ENCODE data around the gene CAPN11. TPM values are rescaled to one million over a fixed set of nuclear protein-coding genes. Genes with fewer than 3 reads are reported as not detected.
"Not testable (repeated sequence)": the region's sequence is repeated elsewhere in the genome, so short reads cannot be mapped to it uniquely, and the experiment has no call there.

The CAPN11 gene
- total RNA-seq, 2 donors from 2014 or later, result 0.16 to 0.44 TPM

DNA sequence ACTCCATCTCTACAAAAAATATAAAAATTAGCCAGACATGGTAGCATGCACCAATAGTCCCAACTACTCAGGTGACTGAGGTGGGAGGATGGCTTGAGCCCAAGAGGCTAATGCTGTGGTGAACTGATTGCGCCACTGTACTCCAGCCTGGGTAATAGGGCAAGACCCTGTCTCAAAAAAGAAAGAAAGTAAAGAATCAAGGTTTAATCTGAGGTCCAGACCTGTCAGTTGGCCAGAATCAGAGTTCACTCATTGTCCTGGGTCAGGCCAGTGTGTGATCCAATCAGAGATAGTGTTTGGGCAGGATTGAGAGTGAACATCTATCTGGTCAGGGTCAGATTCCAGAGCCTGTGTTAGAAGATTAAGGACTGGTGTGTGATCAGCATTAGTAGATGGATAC, 15.8 kb upstream of the CAPN11 start:
- Histone ChIP-seq H3K4me1 (no peaks in the 10 kb centered on the region), H3K27ac (no peak overlapping the region), H3K36me3 (peaks cover 50% of the 10 kb centered on the region), H3K4me3 (no peak overlapping the region), H3K9me3 (no peaks in the 10 kb centered on the region), H3K27me3 (no peaks in the 10 kb centered on the region)
- DNase-seq (ENCODE audit: low spot score), result no peak
- TF ChIP-seq, protein P1, sequence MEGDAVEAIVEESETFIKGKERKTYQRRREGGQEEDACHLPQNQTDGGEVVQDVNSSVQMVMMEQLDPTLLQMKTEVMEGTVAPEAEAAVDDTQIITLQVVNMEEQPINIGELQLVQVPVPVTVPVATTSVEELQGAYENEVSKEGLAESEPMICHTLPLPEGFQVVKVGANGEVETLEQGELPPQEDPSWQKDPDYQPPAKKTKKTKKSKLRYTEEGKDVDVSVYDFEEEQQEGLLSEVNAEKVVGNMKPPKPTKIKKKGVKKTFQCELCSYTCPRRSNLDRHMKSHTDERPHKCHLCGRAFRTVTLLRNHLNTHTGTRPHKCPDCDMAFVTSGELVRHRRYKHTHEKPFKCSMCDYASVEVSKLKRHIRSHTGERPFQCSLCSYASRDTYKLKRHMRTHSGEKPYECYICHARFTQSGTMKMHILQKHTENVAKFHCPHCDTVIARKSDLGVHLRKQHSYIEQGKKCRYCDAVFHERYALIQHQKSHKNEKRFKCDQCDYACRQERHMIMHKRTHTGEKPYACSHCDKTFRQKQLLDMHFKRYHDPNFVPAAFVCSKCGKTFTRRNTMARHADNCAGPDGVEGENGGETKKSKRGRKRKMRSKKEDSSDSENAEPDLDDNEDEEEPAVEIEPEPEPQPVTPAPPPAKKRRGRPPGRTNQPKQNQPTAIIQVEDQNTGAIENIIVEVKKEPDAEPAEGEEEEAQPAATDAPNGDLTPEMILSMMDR (IDR thresholded peaks at IDR 0.05), result no peak

DNA sequence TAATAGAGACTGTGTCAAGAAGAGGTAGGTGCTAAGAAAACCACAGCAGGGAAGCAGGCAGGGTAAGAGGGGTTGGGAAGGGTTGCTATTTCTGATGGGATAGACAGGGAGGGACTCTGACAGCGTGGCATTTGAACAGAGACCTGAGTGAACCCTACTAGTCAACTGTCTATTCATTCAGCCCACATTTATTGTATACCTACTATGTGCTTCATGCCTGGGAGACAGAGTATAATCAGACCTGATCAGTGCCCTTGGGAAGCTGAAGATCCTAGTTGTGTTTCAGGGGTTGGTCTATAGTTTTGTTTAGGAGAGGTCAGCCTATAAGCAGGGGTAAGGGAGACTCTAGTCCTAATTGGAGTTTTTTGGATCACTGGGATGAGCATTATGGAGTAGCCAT, 14.9 kb upstream of the CAPN11 start:
- H3K9me3 ChIP-seq, result no peaks in the 10 kb centered on the region
- TF ChIP-seq, protein P1 (IDR thresholded peaks at IDR 0.05), result no peak
- no peaks in the 10 kb centered on the region for H3K27me3 ChIP-seq
- no peak for DNase-seq (ENCODE audit: low spot score)
- H3K4me1 ChIP-seq, result no peaks in the 10 kb centered on the region
- H3K36me3 ChIP-seq, result peaks cover 58% of the 10 kb centered on the region
- H3K4me3 ChIP-seq, result no peak overlapping the region
- no peak overlapping the region for H3K27ac ChIP-seq

GRCh38 chr6:44144536-44144935, 14.1 kb upstream of the CAPN11 start:
- H3K36me3 ChIP-seq, result peaks cover 58% of the 10 kb centered on the region
- DNase-seq (ENCODE audit: low spot score), result not testable (repeated sequence)

GRCh38 chr6:44145839-44146238, 12.8 kb upstream of the CAPN11 start:
- Histone ChIP-seq H3K36me3 (peaks cover 53% of the 10 kb centered on the region), H3K27ac (no peak overlapping the region), H3K4me3 (no peak overlapping the region), H3K9me3 (no peaks in the 10 kb centered on the region), H3K4me1 (peaks cover 0 to 11% of the 10 kb centered on the region in 2 donors), H3K27me3 (no peaks in the 10 kb centered on the region)
- no peak for DNase-seq (ENCODE audit: low spot score)
- TF ChIP-seq, protein P1 (IDR thresholded peaks at IDR 0.05), result no peak

More at GRCh38 chr6:44144536-44144935, 14.1 kb upstream of the CAPN11 start:
- H3K9me3 ChIP-seq, H3K4me3 ChIP-seq, H3K4me1 ChIP-seq, H3K27me3 ChIP-seq, H3K27ac ChIP-seq: not testable (repeated sequence)

- Histone ChIP-seq H3K27me3 (no peaks in the 10 kb centered on the region), H3K9me3 (no peaks in the 10 kb centered on the region), H3K4me1 (peaks cover 0 to 15% of the 10 kb centered on the region in 2 donors), H3K27ac (no peak overlapping the region), H3K4me3 (no peak overlapping the region), H3K36me3 (peaks cover 48% of the 10 kb centered on the region)
- no peak for DNase-seq (ENCODE audit: low spot score)
- TF ChIP-seq, protein P1 (IDR thresholded peaks at IDR 0.05), result no peak
Observed at GRCh38 chr6:44146685-44147084, 11.9 kb upstream of the CAPN11 start.

- H3K9me3 ChIP-seq, result no peaks in the 10 kb centered on the region
- H3K36me3 ChIP-seq, result peaks cover 48% of the 10 kb centered on the region
- TF ChIP-seq, protein P1 (IDR thresholded peaks at IDR 0.05), result no peak
- H3K4me1 ChIP-seq, result peaks cover 0 to 19% of the 10 kb centered on the region in 2 donors
- DNase-seq (ENCODE audit: low spot score), result no peak
- no peak overlapping the region for H3K27ac ChIP-seq
- no peak overlapping the region for H3K4me3 ChIP-seq
- no peaks in the 10 kb centered on the region for H3K27me3 ChIP-seq
Observed at GRCh38 chr6:44147256-44147655, 11.4 kb upstream of the CAPN11 start.

Measured in right atrium auricular region (tissue), 2 donors.